Trophoblast cell (in vitro differentiated cells and primary cell): ENCODE results near the gene DDX39B.
"Not testable (repeated sequence)": the region's sequence is repeated elsewhere in the genome, so short reads cannot be mapped to it uniquely, and the experiment has no call there.

Experiments
- DNase-seq, 2 donors: peaks; one replicate each; pipeline ENCODE4 v3.0.0-alpha.2; 2016
- H2AFZ ChIP-seq: 2 replicates; pipeline ENCODE4 v1.6.1; 2013; ENCODE audit warnings: low read length, moderate library complexity, mild to moderate bottlenecking; ENCODE audit not compliant: insufficient read depth, poor library complexity
- H2AK5ac ChIP-seq: 2 replicates; pipeline ENCODE4 v1.6.1; 2013; ENCODE audit warnings: mild to moderate bottlenecking, low read length
- H2BK120ac ChIP-seq: 2 replicates; pipeline ENCODE4 v1.6.1; 2013; ENCODE audit warnings: low read length, mild to moderate bottlenecking, moderate library complexity; ENCODE audit not compliant: insufficient read depth, poor library complexity
- H2BK12ac ChIP-seq: 2 replicates; pipeline ENCODE4 v1.6.1; 2013; ENCODE audit warnings: mild to moderate bottlenecking, low read length, moderate library complexity
- H2BK5ac ChIP-seq: 2 replicates; pipeline ENCODE4 v1.6.1; 2013; ENCODE audit warnings: low read length, low read depth, moderate library complexity, mild to moderate bottlenecking; ENCODE audit not compliant: poor library complexity
- H3K14ac ChIP-seq: 2 replicates; pipeline ENCODE4 v1.6.1; 2013; ENCODE audit warnings: mild to moderate bottlenecking, low read length
- H3K18ac ChIP-seq: 2 replicates; pipeline ENCODE4 v1.6.1; 2013; ENCODE audit warnings: mild to moderate bottlenecking, low read length
- H3K23ac ChIP-seq: 2 replicates; pipeline ENCODE4 v1.6.1; 2013; ENCODE audit warnings: low read length
- H3K27ac ChIP-seq: 2 replicates; pipeline ENCODE4 v1.5.1; 2013; ENCODE audit warnings: low read depth, mild to moderate bottlenecking, inconsistent platforms, low read length, moderate library complexity
- H3K27me3 ChIP-seq: 2 replicates; pipeline ENCODE4 v1.6.1; 2013; ENCODE audit warnings: inconsistent platforms, mild to moderate bottlenecking, low read length, moderate library complexity; ENCODE audit not compliant: insufficient read depth
- H3K36me3 ChIP-seq, 2 experiments: 1 replicate in 1 of 2; 2 replicates in 1 of 2; pipeline ENCODE4 v1.6.1; 2013; ENCODE audit warnings: low read length in 2 of 2, mild to moderate bottlenecking in 2 of 2, moderate library complexity in 1 of 2; ENCODE audit not compliant: insufficient read depth in 2 of 2, control insufficient read depth in 1 of 2
- H3K4ac ChIP-seq: 2 replicates; pipeline ENCODE4 v1.6.1; 2013; ENCODE audit warnings: low read depth, mild to moderate bottlenecking, low read length, moderate library complexity
- H3K4me1 ChIP-seq, 2 experiments: 1 replicate in 1 of 2; 2 replicates in 1 of 2; pipeline ENCODE4 v1.6.1; 2013; ENCODE audit warnings: low read length in 2 of 2, mild to moderate bottlenecking in 2 of 2, moderate library complexity in 1 of 2; ENCODE audit not compliant: insufficient read depth in 2 of 2, control insufficient read depth in 1 of 2
- H3K4me2 ChIP-seq: 2 replicates; pipeline ENCODE4 v1.6.1; 2013; ENCODE audit warnings: inconsistent platforms, mild to moderate bottlenecking, low read length, moderate library complexity
- H3K4me3 ChIP-seq: 2 replicates; pipeline ENCODE4 v1.5.1; 2013; ENCODE audit warnings: mild to moderate bottlenecking, low read depth, low read length, inconsistent platforms
- H3K79me1 ChIP-seq: one replicate; pipeline ENCODE4 v1.6.1; 2013; ENCODE audit warnings: low read length
- H3K79me2 ChIP-seq: 2 replicates; pipeline ENCODE4 v1.6.1; 2013; ENCODE audit warnings: low read length, mild to moderate bottlenecking; ENCODE audit not compliant: control insufficient read depth, insufficient read depth, poor library complexity
- H3K9ac ChIP-seq: 2 replicates; pipeline ENCODE4 v1.6.1; 2013; ENCODE audit warnings: mild to moderate bottlenecking, low read length
- H3K9me3 ChIP-seq: 2 replicates; pipeline ENCODE4 v1.6.1; 2013; ENCODE audit warnings: low read depth, mild to moderate bottlenecking, control low read depth, inconsistent platforms, low read length; ENCODE audit not compliant: insufficient read depth
- H4K12ac ChIP-seq: 2 replicates; pipeline ENCODE4 v1.6.1; 2013; ENCODE audit warnings: low read depth, mild to moderate bottlenecking, low read length, moderate library complexity
- H4K8ac ChIP-seq: 2 replicates; pipeline ENCODE4 v1.6.1; 2013; ENCODE audit warnings: low read depth, mild to moderate bottlenecking, low read length, moderate library complexity
- H4K91ac ChIP-seq: one replicate; pipeline ENCODE4 v1.6.1; 2013; ENCODE audit warnings: low read depth, mild to moderate bottlenecking, low read length, moderate library complexity
- WGBS: extraction: QIAGEN DNeasy Blood & Tissue Kit; methylation state at CpG from one replicate; pipeline ENCODE4 v1.1.7; 2013; ENCODE audit warnings: missing lambda C conversion rate; ENCODE audit not compliant: insufficient read length, insufficient coverage; ENCODE audit errors: extremely low coverage; 5-methylcytosine and 5-hydroxymethylcytosine counted together

DDX39B gene

DNA sequence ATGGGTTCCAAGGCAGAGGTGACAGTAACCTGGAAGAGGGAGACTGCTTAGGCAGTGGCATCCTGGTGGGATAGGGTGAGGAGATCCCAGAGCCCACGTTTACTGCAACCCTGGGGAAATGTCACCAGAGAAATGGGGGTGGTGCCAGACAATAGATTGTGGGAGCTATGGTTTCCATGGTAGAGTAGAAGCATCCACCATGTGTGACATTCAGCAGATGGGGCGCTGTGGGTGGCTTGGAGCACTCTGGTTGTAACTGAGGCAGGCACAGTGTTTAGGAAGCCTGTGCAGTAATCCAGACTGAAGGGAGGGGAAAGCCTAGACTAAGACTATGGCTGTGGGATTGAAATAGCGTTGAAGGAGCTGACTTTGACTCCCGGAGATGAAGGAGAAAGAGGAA is 45.0 kb downstream of the DDX39B start:
- not testable (repeated sequence) for H4K8ac ChIP-seq, H3K4me2 ChIP-seq, H2AK5ac ChIP-seq, H3K18ac ChIP-seq, H3K79me2 ChIP-seq, H2BK120ac ChIP-seq, H3K23ac ChIP-seq, H3K36me3 ChIP-seq, DNase-seq, H4K91ac ChIP-seq, H3K4me3 ChIP-seq, H3K14ac ChIP-seq, H3K9ac ChIP-seq, H4K12ac ChIP-seq, H3K4ac ChIP-seq, H3K27ac ChIP-seq, H3K79me1 ChIP-seq, H3K9me3 ChIP-seq, H2AFZ ChIP-seq, H3K4me1 ChIP-seq, H2BK12ac ChIP-seq, H2BK5ac ChIP-seq
- H3K27me3 ChIP-seq: peaks cover 20% of the 10 kb centered on the region
- no CpG with 5 or more reads among the region's 4 CpGs for WGBS

DNA sequence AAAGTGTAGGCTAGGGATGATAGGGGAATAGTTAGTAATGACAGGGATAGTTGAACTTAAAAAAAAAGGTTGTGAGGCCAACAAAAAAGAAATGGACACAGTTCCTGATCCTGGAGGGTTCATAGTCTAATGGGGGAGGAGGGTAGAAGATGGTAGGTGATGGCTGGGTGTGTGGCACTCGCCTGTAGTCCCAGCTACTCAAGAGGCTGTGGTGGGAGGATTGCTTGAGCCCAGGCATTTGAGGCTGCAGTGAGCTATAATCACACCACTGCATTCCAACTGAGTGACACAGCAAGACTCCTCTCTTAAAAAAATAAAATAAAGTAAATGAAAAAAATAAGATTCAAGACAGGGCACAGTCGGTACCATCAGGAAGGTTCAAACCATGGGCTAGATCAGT is 46.2 kb downstream of the DDX39B start:
- Histone ChIP-seq H3K4me3 (no peak overlapping the region), H4K91ac (no peak overlapping the region), H3K27me3 (peaks cover 20% of the 10 kb centered on the region), H3K4ac (no peak overlapping the region), H2AFZ (no peak overlapping the region), H3K27ac (no peak overlapping the region), H3K18ac (no peak overlapping the region), H4K12ac (no peak overlapping the region), H3K4me2 (no peak overlapping the region), H2BK120ac (no peak overlapping the region), H3K4me1 (peaks cover 3 to 7% of the 10 kb centered on the region in 2 experiments), H4K8ac (no peak overlapping the region), H3K79me2 (no peaks in the 10 kb centered on the region), H3K36me3 (no peaks in the 10 kb centered on the region), H3K9ac (no peak overlapping the region), H2BK12ac (no peak overlapping the region), H3K23ac (no peak overlapping the region), H2AK5ac (no peak overlapping the region), H3K79me1 (no peaks in the 10 kb centered on the region), H3K9me3 (no peaks in the 10 kb centered on the region), H3K14ac (no peak overlapping the region), H2BK5ac (no peak overlapping the region)
- DNase-seq: no peak
- WGBS: no CpG with 5 or more reads among the region's 2 CpGs

DNA sequence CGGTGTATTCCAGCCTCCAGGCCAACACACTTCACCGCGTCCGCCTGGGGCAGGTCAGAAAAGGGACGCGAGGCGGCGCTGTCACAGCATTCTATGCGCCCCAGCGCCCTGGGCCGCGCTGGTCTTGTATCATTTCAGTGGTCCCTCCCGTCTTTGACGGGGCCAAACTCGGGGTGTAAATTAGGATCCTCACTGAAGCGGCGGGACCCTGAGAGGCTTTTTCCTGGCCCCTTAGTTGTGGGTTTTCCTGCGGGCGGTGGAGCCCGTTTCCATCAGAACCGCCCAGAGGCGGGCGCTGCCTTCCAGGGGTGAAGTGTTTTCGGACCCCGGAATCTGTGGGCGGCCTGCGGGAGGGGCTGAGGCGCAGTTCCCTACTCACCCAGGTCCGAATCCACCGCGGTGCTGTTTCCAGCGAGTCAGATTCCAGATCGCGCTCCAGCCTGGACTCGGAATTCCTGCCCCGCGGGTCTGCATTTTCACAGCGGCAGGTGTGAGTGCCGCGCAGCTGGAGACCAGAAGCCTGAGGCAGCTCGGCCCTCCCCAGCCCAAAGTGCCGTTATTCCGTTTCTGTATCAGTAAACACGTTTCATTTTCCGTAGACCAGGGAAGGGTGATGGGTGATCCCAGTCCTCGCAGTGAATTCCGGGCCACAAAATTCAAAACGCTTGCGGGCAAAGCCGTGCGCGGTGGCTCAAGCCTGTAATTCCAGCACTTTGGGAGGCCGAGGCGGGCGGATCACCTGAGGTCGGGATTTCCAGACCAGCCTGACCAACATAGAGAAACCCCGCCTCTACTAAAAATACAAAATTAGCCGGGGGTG is 47.7 kb downstream of the DDX39B start:
- Histone ChIP-seq H4K91ac (no peak overlapping the region), H3K36me3 (no peaks in the 10 kb centered on the region), H3K4me2 (peak overlapping the region; percentile 90), H3K14ac (no peak overlapping the region), H3K4me3 (peak overlapping the region; percentile 31), H3K27me3 (peaks cover 17% of the 10 kb centered on the region), H3K79me2 (no peaks in the 10 kb centered on the region), H2AK5ac (no peak overlapping the region), H3K79me1 (no peaks in the 10 kb centered on the region), H2BK120ac (no peak overlapping the region), H3K27ac (no peak overlapping the region), H3K18ac (no peak overlapping the region), H2BK5ac (no peak overlapping the region), H3K4me1 (peaks cover 3 to 7% of the 10 kb centered on the region in 2 experiments), H4K8ac (no peak overlapping the region), H3K23ac (no peak overlapping the region), H3K9me3 (no peaks in the 10 kb centered on the region), H2BK12ac (no peak overlapping the region), H2AFZ (no peak overlapping the region), H3K9ac (peak overlapping the region; percentile 63), H4K12ac (no peak overlapping the region), H3K4ac (no peak overlapping the region)
- DNase-seq: peak; percentile 97 to 99
- no CpG with 5 or more reads among the region's 58 CpGs for whole genome bisulfite sequencing

DNA sequence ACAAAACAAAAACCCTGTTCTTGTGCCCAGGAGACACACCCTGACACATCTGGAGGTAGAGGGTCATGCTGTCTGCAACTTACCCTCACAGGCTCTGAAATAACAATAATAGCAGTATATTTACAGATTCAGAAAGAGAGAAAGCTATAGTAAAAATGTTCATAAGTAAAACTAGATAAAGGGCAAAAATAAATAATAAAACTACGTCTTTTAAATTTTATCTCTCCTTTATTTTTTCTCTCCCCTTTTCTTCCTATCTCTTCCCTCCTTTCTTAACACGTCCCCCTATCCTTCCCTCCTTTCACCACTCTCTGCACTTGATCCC is 48.3 kb downstream of the DDX39B start:
- not testable (repeated sequence) for H2BK5ac ChIP-seq, H4K12ac ChIP-seq, H3K9me3 ChIP-seq, H4K8ac ChIP-seq, H3K79me1 ChIP-seq, H2AFZ ChIP-seq, H3K23ac ChIP-seq, H3K9ac ChIP-seq, H2BK12ac ChIP-seq, DNase-seq, H3K36me3 ChIP-seq, H2BK120ac ChIP-seq, H4K91ac ChIP-seq, H3K14ac ChIP-seq, H3K4me1 ChIP-seq, H3K4ac ChIP-seq, H3K27ac ChIP-seq, H2AK5ac ChIP-seq, H3K4me3 ChIP-seq, H3K79me2 ChIP-seq, H3K18ac ChIP-seq
- H3K4me2 ChIP-seq: peak overlapping the region; percentile 90
- H3K27me3 ChIP-seq: peaks cover 12% of the 10 kb centered on the region
- 100% methylated on average over 2 of the region's 2 CpGs for WGBS
